Measurements from ENCODE around the gene IL16.

DNA sequence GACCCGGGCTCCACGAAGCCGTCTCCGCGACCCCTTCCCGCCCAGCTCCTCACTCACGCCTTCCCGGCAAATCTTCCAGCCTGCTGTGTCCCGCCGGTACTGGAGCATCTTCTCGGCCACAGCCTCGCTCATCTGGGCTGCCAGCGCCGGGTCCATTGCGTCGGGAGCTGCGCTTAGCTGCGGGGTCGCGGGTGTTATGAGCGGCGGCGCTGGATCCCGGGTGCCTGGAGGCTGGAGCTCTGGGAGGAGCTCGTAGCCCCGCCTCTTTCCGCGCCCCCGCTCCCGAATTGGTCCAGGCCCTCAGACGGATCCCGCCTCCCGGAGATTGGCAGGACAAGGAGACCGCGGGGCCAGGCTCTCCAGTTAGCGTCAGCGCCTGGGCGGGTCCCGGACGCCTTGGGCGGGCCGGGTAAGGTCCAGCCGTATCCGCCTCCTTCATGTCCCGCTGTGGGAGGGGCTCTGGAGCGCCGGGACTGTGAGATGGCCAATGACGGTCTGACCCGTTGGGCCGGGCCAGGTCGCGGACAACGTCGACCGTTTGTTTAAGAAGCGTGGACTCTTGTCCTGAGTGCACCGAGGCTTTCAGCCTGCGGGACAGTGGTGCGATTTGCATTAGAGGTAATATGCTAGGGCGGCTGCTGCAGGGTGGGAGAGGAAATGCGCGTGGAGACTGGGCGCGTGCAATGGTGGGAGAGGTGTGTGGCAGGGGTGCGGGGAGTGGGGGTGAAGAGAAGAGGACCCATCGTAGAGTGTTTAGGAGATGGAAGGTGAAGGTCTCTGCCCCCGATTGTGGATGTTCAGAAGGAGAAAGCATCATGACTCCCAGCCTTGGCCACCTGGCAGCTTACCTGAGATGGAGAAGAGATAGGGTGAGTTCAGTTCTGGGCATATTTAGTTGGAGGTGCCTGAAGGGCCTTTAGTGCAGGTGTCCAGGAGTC is 127.5 kb downstream of the IL16 start, which contains the start of gene STARD5:
- TF ChIP-seq, protein P1, sequence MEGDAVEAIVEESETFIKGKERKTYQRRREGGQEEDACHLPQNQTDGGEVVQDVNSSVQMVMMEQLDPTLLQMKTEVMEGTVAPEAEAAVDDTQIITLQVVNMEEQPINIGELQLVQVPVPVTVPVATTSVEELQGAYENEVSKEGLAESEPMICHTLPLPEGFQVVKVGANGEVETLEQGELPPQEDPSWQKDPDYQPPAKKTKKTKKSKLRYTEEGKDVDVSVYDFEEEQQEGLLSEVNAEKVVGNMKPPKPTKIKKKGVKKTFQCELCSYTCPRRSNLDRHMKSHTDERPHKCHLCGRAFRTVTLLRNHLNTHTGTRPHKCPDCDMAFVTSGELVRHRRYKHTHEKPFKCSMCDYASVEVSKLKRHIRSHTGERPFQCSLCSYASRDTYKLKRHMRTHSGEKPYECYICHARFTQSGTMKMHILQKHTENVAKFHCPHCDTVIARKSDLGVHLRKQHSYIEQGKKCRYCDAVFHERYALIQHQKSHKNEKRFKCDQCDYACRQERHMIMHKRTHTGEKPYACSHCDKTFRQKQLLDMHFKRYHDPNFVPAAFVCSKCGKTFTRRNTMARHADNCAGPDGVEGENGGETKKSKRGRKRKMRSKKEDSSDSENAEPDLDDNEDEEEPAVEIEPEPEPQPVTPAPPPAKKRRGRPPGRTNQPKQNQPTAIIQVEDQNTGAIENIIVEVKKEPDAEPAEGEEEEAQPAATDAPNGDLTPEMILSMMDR (IDR thresholded peaks at IDR 0.05), result no peak
- no peak for TF ChIP-seq EZH2 (IDR thresholded peaks at IDR 0.05; ENCODE audit: borderline replicate concordance, insufficient read depth, low read depth, low read length, poor library complexity, severe bottlenecking)
